DMS114 treated with DMSO at 0.1 percent for 48 hours (cell line): ENCODE measurements around the gene ENPP7.

Experiments
- DNase-seq: peaks from one replicate; lab custom pipeline; 2025; ENCODE audit not compliant: unreplicated experiment; lab: John Stamatoyannopoulos, UW

The ENPP7 gene

GRCh38 chr17:79702550-79703236 lies 28.1 kb upstream of the ENPP7 start:
- DNase-seq = no peak

- no peak for DNase-seq
Observed at GRCh38 chr17:79704691-79705090, 26.1 kb upstream of the ENPP7 start.

GRCh38 chr17:79705674-79706073 lies 25.1 kb upstream of the ENPP7 start:
- DNase-seq = no peak

- DNase-seq = no peak
Observed at GRCh38 chr17:79706931-79707850, 23.6 kb upstream of the ENPP7 start.

- peak; percentile 34 for DNase-seq
Observed at GRCh38 chr17:79707931-79708891, 22.5 kb upstream of the ENPP7 start.

GRCh38 chr17:79711715-79712305 lies 18.9 kb upstream of the ENPP7 start:
- DNase-seq = no peak

- DNase-seq = no peak
Observed at GRCh38 chr17:79713391-79713790, 17.4 kb upstream of the ENPP7 start.

GRCh38 chr17:79714176-79715097 lies 16.3 kb upstream of the ENPP7 start:
- no peak for DNase-seq

- DNase-seq = no peak
Observed at GRCh38 chr17:79715098-79715942, 15.4 kb upstream of the ENPP7 start.

- DNase-seq = no peak
Observed at GRCh38 chr17:79715943-79716797, 14.6 kb upstream of the ENPP7 start.

GRCh38 chr17:79720705-79721292 lies 9.9 kb upstream of the ENPP7 start:
- no peak for DNase-seq

- peak; percentile 19 for DNase-seq
Observed at GRCh38 chr17:79721993-79722671, 8.6 kb upstream of the ENPP7 start.

- no peak for DNase-seq
Observed at GRCh38 chr17:79722787-79723186, 8.0 kb upstream of the ENPP7 start.

- peak; percentile 86 for DNase-seq
Observed at GRCh38 chr17:79728169-79728907, 2.4 kb upstream of the ENPP7 start.

GRCh38 chr17:79728908-79729471 lies 1.8 kb upstream of the ENPP7 start:
- no peak for DNase-seq

- no peak for DNase-seq
Observed at GRCh38 chr17:79729761-79730160, 982 bp upstream of the ENPP7 start.
